GM12892 (cell line): ENCODE results near the gene POLD4.

Source experiments
- POLR2AphosphoS5 ChIP-seq: IDR thresholded peaks from 2 replicates; pipeline ENCODE4 v1.6.1; 2011; ENCODE audit warnings: low read depth, low read length, control low read depth
- TAF1 ChIP-seq: IDR thresholded peaks from 2 replicates; pipeline ENCODE4 v1.6.1; 2011; ENCODE audit warnings: low read depth, mild to moderate bottlenecking, control low read depth, low read length, borderline replicate concordance

DNA sequence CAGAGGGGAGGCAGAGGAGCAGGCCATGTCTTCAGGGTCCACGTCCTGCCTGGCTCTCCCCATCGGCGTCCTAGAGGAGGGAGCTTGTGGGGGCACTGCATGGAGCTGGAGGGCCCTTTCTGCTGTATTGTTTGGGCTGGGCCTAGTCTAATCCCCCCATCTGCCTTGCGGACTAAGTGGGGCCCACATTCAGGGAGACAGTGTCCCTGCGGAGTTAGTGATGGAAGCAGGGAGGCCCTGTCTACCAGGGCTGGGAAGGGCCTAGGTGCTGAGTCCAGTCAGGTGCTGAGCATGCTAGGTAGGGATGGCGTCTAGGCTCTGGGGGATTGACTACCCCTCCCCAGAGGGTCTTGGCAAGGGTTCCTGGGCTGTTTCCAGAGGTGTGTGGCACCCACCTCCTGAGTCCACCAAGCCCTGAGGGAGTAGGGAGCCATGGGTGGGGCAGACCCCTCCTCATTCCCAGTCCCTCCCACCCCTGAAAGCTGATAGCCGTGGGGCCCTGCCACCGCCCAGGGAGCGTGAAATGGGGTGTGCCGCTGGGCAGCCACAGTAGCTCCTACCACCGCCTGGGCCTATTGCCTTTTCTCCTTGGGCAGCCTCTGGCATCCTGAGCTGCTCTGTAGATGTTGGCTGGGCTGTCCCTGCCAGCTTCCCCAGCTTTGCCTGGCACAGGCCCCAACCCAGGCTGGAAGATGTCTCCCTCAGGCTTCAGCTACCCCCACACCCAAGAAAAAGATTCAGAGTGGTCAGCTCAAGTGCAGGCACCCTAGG lies 1.9 kb upstream of the POLD4 start:
- TF ChIP-seq POLR2AphosphoS5 (no peak), TAF1 (no peak)
